ENCODE data around the gene KRT86. TPM values are rescaled to one million over a fixed set of nuclear protein-coding genes. Genes with fewer than 3 reads are reported as not detected.
"Not testable (repeated sequence)": the region's sequence is repeated elsewhere in the genome, so short reads cannot be mapped to it uniquely, and the experiment has no call there.

KRT86 gene
- total RNA-seq, 1 experiment from 2014 or later: 8.7 TPM

GRCh38 chr12:52301721-52302120 lies 27.3 kb downstream of the KRT86 start:
- in situ Hi-C loops (cut with HindIII; ENCODE audit: low pct_unique_long_range_greater_than_20kb, low sequenced_read_pairs); DNase-seq (ENCODE audit: low read depth): not testable (repeated sequence)

DNA sequence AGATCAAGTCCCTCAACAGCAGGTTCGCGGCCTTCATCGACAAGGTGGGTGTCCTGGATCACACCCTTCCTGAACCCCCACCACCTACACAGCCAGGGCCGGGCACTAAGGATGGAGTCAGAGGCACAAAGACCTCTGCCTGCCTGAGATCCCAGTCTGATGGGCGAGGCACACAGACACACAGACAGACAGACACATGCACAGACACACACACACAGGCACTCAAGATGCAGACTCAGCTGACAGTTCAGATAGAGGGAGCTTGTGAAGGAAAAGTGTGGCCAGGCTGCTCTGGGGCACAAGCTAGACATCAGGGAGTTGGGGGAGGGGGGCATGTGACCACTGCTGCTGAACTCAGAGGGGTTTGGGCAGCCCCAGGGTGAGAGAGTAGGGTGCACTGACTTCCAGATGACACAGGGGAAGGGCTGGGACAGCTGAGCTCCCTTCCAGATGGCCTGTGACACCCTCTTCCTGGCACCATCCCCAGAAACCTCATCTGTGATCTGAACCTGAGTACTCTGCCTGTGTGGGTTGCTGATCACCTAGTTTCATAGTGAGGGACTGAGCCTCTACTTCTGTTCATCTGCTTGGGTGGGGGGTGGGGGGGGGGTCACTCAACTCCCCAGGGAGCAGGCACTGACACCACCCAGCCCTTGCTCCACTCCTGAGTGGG lies 27.9 kb downstream of the KRT86 start:
- in situ Hi-C loops (cut with HindIII; ENCODE audit: low pct_unique_long_range_greater_than_20kb, low sequenced_read_pairs); DNase-seq (ENCODE audit: low read depth): not testable (repeated sequence)

GRCh38 chr12:52304941-52305411 lies 30.5 kb downstream of the KRT86 start:
- in situ Hi-C loops (cut with HindIII; ENCODE audit: low pct_unique_long_range_greater_than_20kb, low sequenced_read_pairs); DNase-seq (ENCODE audit: low read depth): not testable (repeated sequence)

GRCh38 chr12:52305921-52306705 lies 31.7 kb downstream of the KRT86 start:
- in situ Hi-C loops (cut with HindIII; ENCODE audit: low pct_unique_long_range_greater_than_20kb, low sequenced_read_pairs): no loop called here
- DNase-seq (ENCODE audit: low read depth): no peak

DNA sequence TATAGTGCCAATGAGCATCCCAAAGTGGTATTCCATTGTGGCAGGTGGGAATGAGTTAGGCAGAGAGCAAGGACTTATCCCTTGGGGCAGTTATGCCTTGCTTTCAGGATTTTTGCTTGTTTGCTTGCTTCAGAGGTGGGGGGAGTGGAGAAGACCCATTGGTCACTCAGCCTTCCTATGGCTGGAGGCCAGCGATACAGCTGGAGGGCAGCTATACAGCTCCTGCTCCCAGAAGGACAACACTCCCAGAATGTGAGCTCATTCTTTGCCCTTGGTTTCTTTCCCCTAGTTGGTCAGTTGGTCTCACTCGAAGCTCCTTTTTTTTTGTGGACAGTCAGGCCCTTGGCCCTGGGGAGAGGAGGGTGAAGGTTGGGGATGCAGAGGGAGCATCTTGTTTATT lies 32.3 kb downstream of the KRT86 start:
- no peak for DNase-seq (ENCODE audit: low read depth)
- in situ Hi-C loops (cut with HindIII; ENCODE audit: low pct_unique_long_range_greater_than_20kb, low sequenced_read_pairs): no loop called here

DNA sequence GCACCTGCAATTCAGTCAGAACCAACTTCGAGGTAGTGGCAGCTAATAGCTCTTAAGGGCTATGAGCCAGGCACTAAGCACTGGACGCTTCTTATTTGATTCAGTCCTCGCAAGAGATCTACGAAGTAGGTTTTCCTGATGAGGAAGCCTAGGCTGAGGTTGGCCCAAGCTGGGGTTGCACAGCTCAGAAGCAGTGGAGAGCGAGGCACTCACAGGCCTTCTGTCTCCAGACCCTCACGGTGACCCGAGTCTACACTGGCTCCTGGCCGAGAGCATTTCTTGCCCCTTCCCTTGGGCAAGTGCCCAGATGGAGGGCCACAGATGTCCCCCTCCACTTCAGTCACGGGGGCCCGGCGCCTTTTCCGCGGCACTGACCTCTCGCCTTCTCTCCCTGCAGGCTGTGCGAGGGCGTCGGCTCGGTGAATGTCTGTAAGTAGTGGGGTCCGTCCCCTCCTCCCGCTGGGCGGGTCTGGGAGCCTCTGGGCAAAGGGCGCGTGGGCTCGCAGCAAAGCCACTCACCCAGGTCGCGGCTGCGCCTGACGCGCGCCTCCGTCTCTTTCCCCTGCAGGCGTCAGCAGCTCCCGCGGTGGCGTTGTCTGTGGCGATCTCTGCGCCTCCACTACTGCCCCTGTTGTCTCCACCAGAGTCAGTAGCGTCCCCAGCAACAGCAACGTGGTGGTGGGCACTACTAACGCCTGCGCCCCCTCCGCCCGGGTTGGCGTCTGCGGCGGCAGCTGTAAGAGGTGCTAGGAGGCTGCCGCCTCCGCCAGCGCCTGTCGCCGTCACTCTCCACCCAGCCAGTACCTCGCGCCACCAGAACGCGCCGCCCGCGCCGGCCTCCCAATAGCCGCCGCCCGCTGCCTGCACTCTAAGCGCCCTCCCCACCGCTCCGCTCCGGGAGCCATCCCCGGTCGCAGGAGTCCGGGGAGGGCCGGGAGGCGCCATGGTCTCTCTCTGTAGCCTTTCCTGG lies 33.7 kb downstream of the KRT86 start:
- DNase-seq (ENCODE audit: low read depth): no peak
- in situ Hi-C loops (cut with HindIII; ENCODE audit: low pct_unique_long_range_greater_than_20kb, low sequenced_read_pairs): no loop called here

DNA sequence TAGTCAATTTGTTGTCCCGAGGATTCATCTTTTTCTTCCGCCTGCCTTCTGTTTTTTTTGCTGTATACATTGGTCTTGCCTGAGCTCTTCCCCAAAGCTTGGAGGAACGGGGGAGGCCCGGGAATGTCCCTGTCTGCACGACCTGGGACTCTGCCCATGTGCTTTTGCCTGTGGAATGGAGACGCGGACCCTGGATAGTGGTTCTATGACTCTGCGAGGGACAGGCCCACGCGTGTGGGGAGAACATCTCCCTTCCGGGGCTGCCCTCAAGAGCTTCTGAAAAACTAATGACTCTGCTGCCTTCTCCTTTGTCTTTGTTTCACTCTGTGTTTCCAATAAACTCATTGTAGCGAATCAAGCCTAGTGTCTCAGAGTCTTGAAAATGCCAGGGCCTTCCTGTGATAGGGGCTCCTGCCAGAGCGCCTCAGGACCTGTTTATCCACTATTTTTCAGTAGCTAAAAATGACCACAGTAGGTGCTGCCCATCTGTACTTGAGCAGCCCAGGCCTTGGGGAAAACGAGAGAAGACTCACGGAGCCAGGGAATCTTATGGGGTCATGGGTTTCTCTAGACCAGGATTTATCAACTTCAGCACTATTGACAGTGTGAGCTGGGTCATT lies 34.5 kb downstream of the KRT86 start:
- in situ Hi-C loops (cut with HindIII; ENCODE audit: low pct_unique_long_range_greater_than_20kb, low sequenced_read_pairs): no loop called here
- no peak for DNase-seq (ENCODE audit: low read depth)

DNA sequence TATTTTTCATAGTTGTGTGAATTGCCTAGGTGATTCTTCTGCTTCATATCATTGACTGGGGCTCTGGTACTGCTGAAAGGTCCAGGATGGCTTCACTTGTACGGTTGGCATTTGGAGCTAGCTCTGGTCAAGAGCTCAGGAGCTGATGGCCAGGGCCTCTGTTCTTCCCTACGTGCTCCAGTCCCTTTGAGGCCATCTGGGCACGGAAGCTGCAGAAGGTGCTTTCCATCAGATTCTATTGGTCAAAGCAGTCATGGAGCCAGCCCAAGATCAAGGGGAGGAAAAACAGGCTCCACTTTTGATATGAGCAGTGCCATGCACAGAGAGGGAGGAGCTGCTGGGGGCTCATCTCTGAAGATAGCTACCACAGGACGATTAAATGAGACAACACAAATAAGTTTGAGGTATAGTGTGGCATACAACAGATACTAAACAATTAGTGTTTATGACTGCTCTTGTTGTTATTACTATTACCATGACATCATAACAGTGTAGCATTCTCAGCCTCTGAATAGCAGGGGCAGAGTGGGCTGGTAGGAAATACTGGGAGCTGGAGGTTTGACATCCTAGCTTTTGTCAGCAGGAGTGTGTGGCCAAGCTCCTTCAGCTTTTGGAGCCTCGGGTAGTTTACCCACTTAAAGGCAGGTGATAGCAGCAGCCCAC lies 36.3 kb downstream of the KRT86 start:
- in situ Hi-C loops (cut with HindIII; ENCODE audit: low pct_unique_long_range_greater_than_20kb, low sequenced_read_pairs): no loop called here
- DNase-seq (ENCODE audit: low read depth): no peak

DNA sequence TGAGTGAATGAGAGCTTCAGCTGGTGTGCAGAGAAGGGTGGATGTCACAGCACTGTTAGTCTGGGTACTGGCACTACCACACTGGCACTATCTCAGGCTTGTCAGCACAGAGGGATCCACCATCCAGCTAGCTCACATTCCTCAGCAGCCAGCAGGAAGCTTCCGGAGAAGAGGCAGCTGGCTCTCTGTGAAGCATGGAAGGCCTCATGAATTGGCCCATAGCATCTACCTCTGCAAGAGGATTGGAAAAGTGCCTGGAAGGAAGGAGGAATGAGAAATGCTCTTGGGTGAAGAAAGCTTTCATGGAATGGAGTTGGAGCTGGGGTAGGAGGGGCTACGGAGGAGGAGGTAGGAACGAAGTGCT lies 36.8 kb downstream of the KRT86 start:
- no peak for DNase-seq (ENCODE audit: low read depth)
- in situ Hi-C loops (cut with HindIII; ENCODE audit: low pct_unique_long_range_greater_than_20kb, low sequenced_read_pairs): no loop called here

GRCh38 chr12:52312086-52312485 lies 37.6 kb downstream of the KRT86 start:
- no peak for DNase-seq (ENCODE audit: low read depth)
- in situ Hi-C loops (cut with HindIII; ENCODE audit: low pct_unique_long_range_greater_than_20kb, low sequenced_read_pairs): no loop called here

DNA sequence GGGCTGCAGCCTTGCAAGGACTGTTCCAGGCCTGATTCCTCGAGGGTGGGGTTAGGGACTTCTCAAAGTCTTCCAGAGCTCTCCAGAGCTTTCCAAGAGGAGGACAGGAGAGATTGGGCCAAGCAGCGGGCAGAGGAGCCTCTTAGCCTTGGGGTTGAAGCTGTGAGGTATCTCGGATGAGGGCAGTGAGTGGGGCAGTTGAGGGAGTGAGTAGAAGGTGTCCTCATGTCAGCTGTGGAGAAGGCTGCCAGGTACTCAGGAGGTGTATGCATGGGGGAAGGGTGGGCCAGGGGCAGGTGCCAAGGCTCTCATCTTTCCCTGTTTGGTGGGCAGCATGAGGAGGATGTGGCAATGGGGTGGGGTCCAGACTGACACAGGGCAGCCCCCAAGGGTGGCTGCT lies 39.0 kb downstream of the KRT86 start:
- in situ Hi-C loops (cut with HindIII; ENCODE audit: low pct_unique_long_range_greater_than_20kb, low sequenced_read_pairs): no loop called here
- no peak for DNase-seq (ENCODE audit: low read depth)

- in situ Hi-C loops (cut with HindIII; ENCODE audit: low pct_unique_long_range_greater_than_20kb, low sequenced_read_pairs): no loop called here
- no peak for DNase-seq (ENCODE audit: low read depth)
Observed at GRCh38 chr12:52313926-52314325, 39.5 kb downstream of the KRT86 start.

DNA sequence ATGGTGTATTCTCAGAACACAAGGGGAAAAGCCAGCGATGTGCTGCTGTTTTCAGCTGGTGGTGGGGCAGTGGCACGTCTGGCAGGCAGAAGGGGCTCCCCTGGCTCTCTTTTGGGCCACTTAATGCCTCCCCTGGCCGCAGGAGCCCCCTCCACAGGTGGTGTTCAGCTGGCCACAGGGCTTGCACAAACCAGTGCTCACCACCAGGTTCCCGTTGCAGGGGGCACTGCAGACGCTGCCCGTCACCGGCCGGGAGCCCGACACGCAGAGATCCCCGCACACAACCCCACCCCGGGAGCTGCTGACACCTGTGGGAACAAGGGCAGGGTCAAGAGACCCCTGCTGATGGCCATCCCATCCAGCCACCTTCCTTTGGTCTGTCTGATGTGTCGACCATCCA lies 40.1 kb downstream of the KRT86 start:
- in situ Hi-C loops (cut with HindIII; ENCODE audit: low pct_unique_long_range_greater_than_20kb, low sequenced_read_pairs): no loop called here
- DNase-seq (ENCODE audit: low read depth): no peak

DNA sequence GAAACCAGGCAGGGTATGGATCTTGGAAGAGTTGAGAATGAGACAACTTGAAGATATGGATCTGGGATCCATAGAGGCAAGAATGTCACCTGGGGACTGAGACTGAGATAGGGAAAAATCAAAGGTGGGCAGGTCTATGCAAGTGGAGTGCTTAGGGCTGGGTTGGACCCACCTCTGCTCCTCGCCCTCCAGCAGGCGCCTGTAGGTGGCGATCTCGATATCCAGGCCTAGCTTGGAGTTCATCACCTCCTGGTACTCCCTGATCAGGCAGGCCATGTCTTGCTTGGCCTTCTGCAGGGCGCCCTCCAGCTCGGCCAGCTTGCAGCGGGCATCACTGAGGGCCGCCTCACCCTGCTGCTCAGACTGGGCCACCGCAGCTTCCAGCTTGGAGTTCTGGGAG lies 41.3 kb downstream of the KRT86 start:
- DNase-seq (ENCODE audit: low read depth); in situ Hi-C loops (cut with HindIII; ENCODE audit: low pct_unique_long_range_greater_than_20kb, low sequenced_read_pairs): not testable (repeated sequence)

GRCh38 chr12:52316290-52316689 lies 41.8 kb downstream of the KRT86 start:
- in situ Hi-C loops (cut with HindIII; ENCODE audit: low pct_unique_long_range_greater_than_20kb, low sequenced_read_pairs): no loop called here

DNA sequence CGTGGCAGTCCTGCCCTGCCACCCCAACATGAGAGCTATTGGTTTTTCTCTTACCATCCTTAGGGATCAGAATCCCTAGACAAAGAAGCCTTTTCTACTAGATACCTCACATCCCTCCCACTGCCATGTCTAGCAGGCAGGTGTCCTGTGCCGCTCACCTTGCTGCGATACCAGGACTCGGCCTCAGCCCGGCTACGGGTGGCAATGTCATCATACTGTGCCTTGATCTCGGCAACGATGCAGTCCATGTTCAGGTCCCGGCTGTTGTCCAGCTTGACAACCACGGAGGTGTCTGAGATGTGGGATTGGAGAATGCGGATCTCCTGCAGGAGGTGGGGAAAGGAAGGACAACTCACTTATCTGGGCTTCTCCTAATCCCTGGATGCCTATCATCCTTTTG lies 42.3 kb downstream of the KRT86 start:
- DNase-seq (ENCODE audit: low read depth): no peak
- in situ Hi-C loops (cut with HindIII; ENCODE audit: low pct_unique_long_range_greater_than_20kb, low sequenced_read_pairs): no loop called here

More at GRCh38 chr12:52316290-52316689, 41.8 kb downstream of the KRT86 start:
- no peak for DNase-seq (ENCODE audit: low read depth)

DNA sequence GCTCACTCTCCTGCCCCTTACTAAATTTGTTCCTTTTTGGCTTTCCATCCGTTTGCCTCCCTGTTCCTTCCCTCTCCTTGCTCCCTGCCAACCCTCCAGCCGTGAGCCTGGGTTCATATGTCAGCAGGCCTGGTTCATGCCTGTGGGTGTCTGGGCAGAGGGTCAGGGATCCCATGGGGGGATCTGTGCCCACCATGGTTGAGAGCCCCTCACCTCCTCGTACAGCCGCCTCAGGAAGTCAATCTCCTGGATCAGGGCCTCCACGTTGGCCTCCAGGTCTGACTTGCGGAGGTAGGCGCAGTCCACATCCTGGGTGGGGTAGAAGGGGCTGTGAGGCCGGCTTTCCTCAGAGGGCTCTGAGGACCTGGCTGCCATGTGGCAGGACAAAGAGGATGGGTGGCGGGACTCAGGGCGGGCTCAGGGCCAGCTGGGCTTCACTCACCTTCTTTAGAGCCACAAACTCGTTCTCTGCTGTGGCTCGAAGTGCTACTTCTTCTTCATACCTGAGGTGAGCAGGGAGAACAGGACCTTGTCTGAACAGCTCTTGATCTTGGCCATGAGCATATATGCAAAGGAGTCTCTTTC lies 43.1 kb downstream of the KRT86 start:
- no peak for DNase-seq (ENCODE audit: low read depth)
- in situ Hi-C loops (cut with HindIII; ENCODE audit: low pct_unique_long_range_greater_than_20kb, low sequenced_read_pairs): no loop called here

All from Caki2 (cell line).